ENCODE measurements around the gene CMBL.

GRCh38 chr5:10266137-10266536, 41.6 kb downstream of the CMBL start:
- TF ChIP-seq POLR2AphosphoS5 (IDR thresholded peaks at IDR 0.05; ENCODE audit: borderline replicate concordance, low read depth, low read length) (no peak), EZH2 (IDR thresholded peaks at IDR 0.05) (no peak)
